ENCODE measurements around the gene DRGX. TPM values are rescaled to one million over a fixed set of nuclear protein-coding genes. Genes with fewer than 3 reads are reported as not detected.
A peak's percentile ranks its signal among the peaks of the same experiment; 100 is the strongest.

The DRGX gene
- total and polyA plus RNA-seq, 7 donors = 0.04 TPM; not detected in 6

GRCh38 chr10:49426490-49427360, 30.8 kb upstream of the DRGX start:
- no peak for TF ChIP-seq CTCF (IDR thresholded peaks at IDR 0.05)
- peaks cover 6% of the 10 kb centered on the region for H3K9me3 ChIP-seq
- no peaks in the 10 kb centered on the region for H3K27me3 ChIP-seq (ENCODE audit: insufficient read depth in 3 of 3, low read length in 2 of 3)
- intact Hi-C loops (cut with DNase I) = no loop called here
- no peak for ATAC-seq
- no peak for DNase-seq
- H3K27ac ChIP-seq = no peak overlapping the region
- 70 to 80% (median 78%) methylated on average over 9 of the region's 9 CpGs for WGBS, 3 donors
- no peak overlapping the region for H3K4me3 ChIP-seq
- H3K4me1 ChIP-seq = no peaks in the 10 kb centered on the region
- H3K36me3 ChIP-seq (ENCODE audit: insufficient read depth in 1 of 2, low read depth in 1 of 2) = no peaks in the 10 kb centered on the region

- no peaks in the 10 kb centered on the region for H3K9me3 ChIP-seq
- peaks cover 0 to 3% (median 0%) of the 10 kb centered on the region in 3 donors for H3K27me3 ChIP-seq (ENCODE audit: insufficient read depth in 3 of 3, low read length in 2 of 3)
- ATAC-seq = no peak
- H3K4me1 ChIP-seq = no peaks in the 10 kb centered on the region
- intact Hi-C loops (cut with DNase I) = no loop called here
- H3K4me3 ChIP-seq = no peak overlapping the region
- H3K36me3 ChIP-seq (ENCODE audit: insufficient read depth in 1 of 2, low read depth in 1 of 2) = no peaks in the 10 kb centered on the region
- WGBS, 3 donors = 68 to 73% (median 72%) methylated on average over 7 of the region's 7 CpGs
- no peak for TF ChIP-seq CTCF (IDR thresholded peaks at IDR 0.05)
- H3K27ac ChIP-seq = no peak overlapping the region
- DNase-seq = no peak
Observed at GRCh38 chr10:49419005-49419404, 23.1 kb upstream of the DRGX start.

GRCh38 chr10:49418328-49418727, 22.4 kb upstream of the DRGX start:
- Histone ChIP-seq H3K4me1 (no peaks in the 10 kb centered on the region), H3K27ac (no peak overlapping the region), H3K36me3 (ENCODE audit: insufficient read depth in 1 of 2, low read depth in 1 of 2) (no peaks in the 10 kb centered on the region), H3K27me3 (ENCODE audit: insufficient read depth in 3 of 3, low read length in 2 of 3) (peaks cover 0 to 3% (median 0%) of the 10 kb centered on the region in 3 donors), H3K9me3 (no peaks in the 10 kb centered on the region), H3K4me3 (no peak overlapping the region)
- TF ChIP-seq CTCF (IDR thresholded peaks at IDR 0.05) = peak; percentile 5
- ATAC-seq (no peak), DNase-seq (no peak)
- intact Hi-C loops (cut with DNase I) = no loop called here
- 86 to 91% (median 87%) methylated on average over 2 of the region's 2 CpGs for WGBS, 3 donors

- no peak for ATAC-seq
- Histone ChIP-seq H3K36me3 (ENCODE audit: insufficient read depth in 1 of 2, low read depth in 1 of 2) (no peaks in the 10 kb centered on the region), H3K9me3 (no peaks in the 10 kb centered on the region), H3K4me3 (no peak overlapping the region), H3K27ac (no peak overlapping the region), H3K27me3 (ENCODE audit: insufficient read depth in 3 of 3, low read length in 2 of 3) (peaks cover 0 to 3% (median 0%) of the 10 kb centered on the region in 3 donors), H3K4me1 (no peaks in the 10 kb centered on the region)
- 66 to 84% (median 80%) methylated on average over 4 to 6 of the region's 6 CpGs for WGBS, 3 donors
- TF ChIP-seq CTCF (IDR thresholded peaks at IDR 0.05) = no peak
- intact Hi-C loops (cut with DNase I) = no loop called here
- DNase-seq = no peak
Observed at GRCh38 chr10:49418053-49418326, 22.1 kb upstream of the DRGX start.

Data from psoas muscle (tissue), 8 donors.